ENCODE results near the gene AADAT. TPM values are rescaled to one million over a fixed set of nuclear protein-coding genes. Genes with fewer than 3 reads are reported as not detected.
"Not testable (repeated sequence)": the region's sequence is repeated elsewhere in the genome, so short reads cannot be mapped to it uniquely, and the experiment has no call there.

AADAT gene
- total and polyA plus RNA-seq, 5 donors from 2014 or later = not detected

- Histone ChIP-seq H3K9me3 (ENCODE audit: control insufficient read depth in 2 of 2, low read length in 2 of 2) (no peaks in the 10 kb centered on the region), H3K4me3 (ENCODE audit: low read depth, low read length) (no peak overlapping the region), H3K36me3 (ENCODE audit: control insufficient read depth, insufficient read depth, low read length) (no peaks in the 10 kb centered on the region), H3K4me1 (ENCODE audit: control insufficient read depth, insufficient read depth, low read length, poor library complexity, severe bottlenecking) (no peaks in the 10 kb centered on the region), H3K27me3 (ENCODE audit: control insufficient read depth, insufficient read depth, low read length) (no peaks in the 10 kb centered on the region), H3K27ac (ENCODE audit: insufficient read depth, low read length, poor library complexity, severe bottlenecking) (no peak overlapping the region)
- Mint-ChIP-seq H3K27me3 (no peaks in the 10 kb centered on the region), H3K4me3 (no peak overlapping the region), H3K4me1 (no peaks in the 10 kb centered on the region), H3K36me3 (no peaks in the 10 kb centered on the region), H3K9me3 (peaks cover 0 to 3% (median 0%) of the 10 kb centered on the region in 7 donors), H3K27ac (no peak overlapping the region)
- ATAC-seq (ENCODE audit: low read depth in 2 of 2) = no peak
- DNase-seq = no peak
Observed at GRCh38 chr4:170124406-170124805, 34.6 kb upstream of the AADAT start.

- no peak overlapping the region for H3K27ac ChIP-seq (ENCODE audit: insufficient read depth, low read length, poor library complexity, severe bottlenecking)
- no peak overlapping the region for H3K4me3 ChIP-seq (ENCODE audit: low read depth, low read length)
- no peak for DNase-seq
- H3K4me1 ChIP-seq (ENCODE audit: control insufficient read depth, insufficient read depth, low read length, poor library complexity, severe bottlenecking) = no peaks in the 10 kb centered on the region
- Mint-ChIP-seq H3K4me1 (no peaks in the 10 kb centered on the region), H3K9me3 (peaks cover 0 to 1% (median 0%) of the 10 kb centered on the region in 7 donors), H3K36me3 (no peaks in the 10 kb centered on the region), H3K27ac (no peak overlapping the region), H3K27me3 (no peaks in the 10 kb centered on the region), H3K4me3 (no peak overlapping the region)
- H3K36me3 ChIP-seq (ENCODE audit: control insufficient read depth, insufficient read depth, low read length) = no peaks in the 10 kb centered on the region
- ATAC-seq (ENCODE audit: low read depth in 2 of 2) = no peak
- H3K27me3 ChIP-seq (ENCODE audit: control insufficient read depth, insufficient read depth, low read length) = no peaks in the 10 kb centered on the region
- no peaks in the 10 kb centered on the region for H3K9me3 ChIP-seq (ENCODE audit: control insufficient read depth in 2 of 2, low read length in 2 of 2)
Observed at GRCh38 chr4:170122252-170122651, 32.5 kb upstream of the AADAT start.

- DNase-seq (no peak), ATAC-seq (ENCODE audit: low read depth in 2 of 2) (no peak)
- Histone ChIP-seq H3K27me3 (ENCODE audit: control insufficient read depth, insufficient read depth, low read length) (no peaks in the 10 kb centered on the region), H3K27ac (ENCODE audit: insufficient read depth, low read length, poor library complexity, severe bottlenecking) (no peak overlapping the region), H3K9me3 (ENCODE audit: control insufficient read depth in 2 of 2, low read length in 2 of 2) (no peaks in the 10 kb centered on the region), H3K36me3 (ENCODE audit: control insufficient read depth, insufficient read depth, low read length) (no peaks in the 10 kb centered on the region), H3K4me1 (ENCODE audit: control insufficient read depth, insufficient read depth, low read length, poor library complexity, severe bottlenecking) (no peaks in the 10 kb centered on the region), H3K4me3 (ENCODE audit: low read depth, low read length) (no peak overlapping the region)
- peaks cover 0 to 2% (median 0%) of the 10 kb centered on the region in 7 donors for H3K9me3 Mint-ChIP-seq
- no peak overlapping the region for H3K27ac Mint-ChIP-seq
- H3K27me3 Mint-ChIP-seq = no peaks in the 10 kb centered on the region
- no peak overlapping the region for H3K4me3 Mint-ChIP-seq
- H3K4me1 Mint-ChIP-seq = no peaks in the 10 kb centered on the region
- H3K36me3 Mint-ChIP-seq = no peaks in the 10 kb centered on the region
Observed at GRCh38 chr4:170114636-170115035, 24.9 kb upstream of the AADAT start.

- not testable (repeated sequence) for H3K4me3 ChIP-seq (ENCODE audit: low read depth, low read length); H3K36me3 ChIP-seq (ENCODE audit: control insufficient read depth, insufficient read depth, low read length); H3K27ac Mint-ChIP-seq; H3K9me3 ChIP-seq (ENCODE audit: control insufficient read depth in 2 of 2, low read length in 2 of 2); H3K27me3 ChIP-seq (ENCODE audit: control insufficient read depth, insufficient read depth, low read length); H3K4me1 Mint-ChIP-seq; DNase-seq; H3K36me3 Mint-ChIP-seq; H3K4me1 ChIP-seq (ENCODE audit: control insufficient read depth, insufficient read depth, low read length, poor library complexity, severe bottlenecking); H3K27ac ChIP-seq (ENCODE audit: insufficient read depth, low read length, poor library complexity, severe bottlenecking); H3K9me3 Mint-ChIP-seq; ATAC-seq (ENCODE audit: low read depth in 2 of 2); H3K4me3 Mint-ChIP-seq; H3K27me3 Mint-ChIP-seq
Observed at GRCh38 chr4:170114183-170114582, 24.4 kb upstream of the AADAT start.

GRCh38 chr4:170111546-170111945, 21.8 kb upstream of the AADAT start:
- DNase-seq (no peak), ATAC-seq (ENCODE audit: low read depth in 2 of 2) (no peak)
- no peaks in the 10 kb centered on the region for H3K36me3 Mint-ChIP-seq
- peaks cover 0 to 4% (median 0%) of the 10 kb centered on the region in 7 donors for H3K9me3 Mint-ChIP-seq
- H3K36me3 ChIP-seq (ENCODE audit: control insufficient read depth, insufficient read depth, low read length) = no peaks in the 10 kb centered on the region
- no peaks in the 10 kb centered on the region for H3K27me3 ChIP-seq (ENCODE audit: control insufficient read depth, insufficient read depth, low read length)
- H3K4me3 Mint-ChIP-seq = no peak overlapping the region
- H3K27ac Mint-ChIP-seq = no peak overlapping the region
- no peaks in the 10 kb centered on the region for H3K9me3 ChIP-seq (ENCODE audit: control insufficient read depth in 2 of 2, low read length in 2 of 2)
- no peak overlapping the region for H3K4me3 ChIP-seq (ENCODE audit: low read depth, low read length)
- H3K4me1 Mint-ChIP-seq = no peaks in the 10 kb centered on the region
- no peaks in the 10 kb centered on the region for H3K4me1 ChIP-seq (ENCODE audit: control insufficient read depth, insufficient read depth, low read length, poor library complexity, severe bottlenecking)
- no peak overlapping the region for H3K27ac ChIP-seq (ENCODE audit: insufficient read depth, low read length, poor library complexity, severe bottlenecking)
- no peaks in the 10 kb centered on the region for H3K27me3 Mint-ChIP-seq

GRCh38 chr4:170111085-170111484, 21.3 kb upstream of the AADAT start:
- Histone ChIP-seq H3K27ac (ENCODE audit: insufficient read depth, low read length, poor library complexity, severe bottlenecking) (no peak overlapping the region), H3K27me3 (ENCODE audit: control insufficient read depth, insufficient read depth, low read length) (no peaks in the 10 kb centered on the region), H3K4me1 (ENCODE audit: control insufficient read depth, insufficient read depth, low read length, poor library complexity, severe bottlenecking) (no peaks in the 10 kb centered on the region), H3K36me3 (ENCODE audit: control insufficient read depth, insufficient read depth, low read length) (no peaks in the 10 kb centered on the region), H3K9me3 (ENCODE audit: control insufficient read depth in 2 of 2, low read length in 2 of 2) (no peaks in the 10 kb centered on the region), H3K4me3 (ENCODE audit: low read depth, low read length) (no peak overlapping the region)
- no peak overlapping the region for H3K4me3 Mint-ChIP-seq
- H3K9me3 Mint-ChIP-seq = peaks cover 0 to 5% (median 0%) of the 10 kb centered on the region in 7 donors
- DNase-seq (no peak), ATAC-seq (ENCODE audit: low read depth in 2 of 2) (no peak)
- H3K4me1 Mint-ChIP-seq = no peaks in the 10 kb centered on the region
- no peaks in the 10 kb centered on the region for H3K36me3 Mint-ChIP-seq
- no peak overlapping the region for H3K27ac Mint-ChIP-seq
- H3K27me3 Mint-ChIP-seq = no peaks in the 10 kb centered on the region

GRCh38 chr4:170110285-170110672, 20.5 kb upstream of the AADAT start:
- H3K27me3 Mint-ChIP-seq = no peaks in the 10 kb centered on the region
- Histone ChIP-seq H3K9me3 (ENCODE audit: control insufficient read depth in 2 of 2, low read length in 2 of 2) (no peaks in the 10 kb centered on the region), H3K36me3 (ENCODE audit: control insufficient read depth, insufficient read depth, low read length) (no peaks in the 10 kb centered on the region), H3K27me3 (ENCODE audit: control insufficient read depth, insufficient read depth, low read length) (no peaks in the 10 kb centered on the region), H3K4me3 (ENCODE audit: low read depth, low read length) (no peak overlapping the region), H3K4me1 (ENCODE audit: control insufficient read depth, insufficient read depth, low read length, poor library complexity, severe bottlenecking) (no peaks in the 10 kb centered on the region), H3K27ac (ENCODE audit: insufficient read depth, low read length, poor library complexity, severe bottlenecking) (no peak overlapping the region)
- ATAC-seq (ENCODE audit: low read depth in 2 of 2) (no peak), DNase-seq (no peak)
- H3K4me1 Mint-ChIP-seq = no peaks in the 10 kb centered on the region
- H3K36me3 Mint-ChIP-seq = no peaks in the 10 kb centered on the region
- H3K4me3 Mint-ChIP-seq = no peak overlapping the region
- H3K9me3 Mint-ChIP-seq = peaks cover 0 to 5% (median 0%) of the 10 kb centered on the region in 7 donors
- no peak overlapping the region for H3K27ac Mint-ChIP-seq

GRCh38 chr4:170109586-170110284, 20.0 kb upstream of the AADAT start:
- DNase-seq = no peak
- no peaks in the 10 kb centered on the region for H3K27me3 ChIP-seq (ENCODE audit: control insufficient read depth, insufficient read depth, low read length)
- no peak overlapping the region for H3K27ac ChIP-seq (ENCODE audit: insufficient read depth, low read length, poor library complexity, severe bottlenecking)
- no peak for ATAC-seq (ENCODE audit: low read depth in 2 of 2)
- Mint-ChIP-seq H3K27me3 (no peaks in the 10 kb centered on the region), H3K4me3 (no peak overlapping the region), H3K9me3 (peaks cover 0 to 5% (median 0%) of the 10 kb centered on the region in 7 donors), H3K36me3 (no peaks in the 10 kb centered on the region), H3K4me1 (no peaks in the 10 kb centered on the region), H3K27ac (no peak overlapping the region)
- no peaks in the 10 kb centered on the region for H3K4me1 ChIP-seq (ENCODE audit: control insufficient read depth, insufficient read depth, low read length, poor library complexity, severe bottlenecking)
- no peaks in the 10 kb centered on the region for H3K36me3 ChIP-seq (ENCODE audit: control insufficient read depth, insufficient read depth, low read length)
- H3K9me3 ChIP-seq (ENCODE audit: control insufficient read depth in 2 of 2, low read length in 2 of 2) = no peaks in the 10 kb centered on the region
- H3K4me3 ChIP-seq (ENCODE audit: low read depth, low read length) = no peak overlapping the region

All from CD4-positive, CD25-positive, alpha-beta regulatory T cell (primary cell).